B cell (primary cell): Measurements from ENCODE around the gene ACAN. TPM values are rescaled to one million over a fixed set of nuclear protein-coding genes. Genes with fewer than 3 reads are reported as not detected.

Source experiments
- ATAC-seq: fragments of 200-7000 bp; cut with Tn5 transposase; one replicate; pipeline ENCODE4 v1.10.0; 2021; ENCODE audit warnings: low read depth, mild to moderate bottlenecking, moderate number of reproducible peaks, moderate library complexity
- CTCF ChIA-PET: fragments of 350-600 bp; sonication (Branson Sonifier 250); formaldehyde crosslinking; loops from one replicate; lab custom pipeline; 2021; ENCODE audit warnings: antibody characterized with exemption, inconsistent platforms; lab: Charles Lee
- POLR2A ChIA-PET: fragments of 350-600 bp; sonication (Branson Sonifier 250); formaldehyde crosslinking; loops from one replicate; lab custom pipeline; 2021; ENCODE audit warnings: antibody characterized with exemption; lab: Charles Lee
- DNase-seq: peaks from one replicate; pipeline ENCODE4 v3.0.0; 2013
- H2AFZ ChIP-seq: 2 replicates; pipeline ENCODE4 v1.6.1; 2012; ENCODE audit warnings: mild to moderate bottlenecking, low read depth, low read length; ENCODE audit not compliant: insufficient read depth, poor library complexity, severe bottlenecking
- H3K27ac ChIP-seq, 2 donors: 1 replicate in 1 of 2; 2 replicates in 1 of 2; pipeline ENCODE4 v1.5.1; 2012 to 2013; ENCODE audit warnings: low read length in 2 of 2, mild to moderate bottlenecking in 2 of 2, moderate library complexity in 1 of 2
- H3K27me3 ChIP-seq, 4 experiments: fragments of 200-600 bp in 1 of 4; sonication (generic) in 1 of 4; replicated peaks in 1 of 4; 1 replicate in 2 of 4; 2 replicates in 2 of 4; pipeline versions ENCODE4 v1.6.1 to v1.7.0; 2013 to 2016; ENCODE audit warnings: low read length in 3 of 4, mild to moderate bottlenecking in 2 of 4, mixed read lengths in 1 of 4, moderate library complexity in 1 of 4; ENCODE audit not compliant: insufficient read depth in 4 of 4, control insufficient read depth in 3 of 4; ENCODE audit errors: control extremely low read depth in 1 of 4
- H3K36me3 ChIP-seq, 2 experiments: replicated peaks in 1 of 2; 1 replicate in 1 of 2; 2 replicates in 1 of 2; pipeline versions ENCODE4 v1.6.1 to v1.7.1; 2013; ENCODE audit warnings: low read length in 1 of 2; ENCODE audit not compliant: insufficient read depth in 2 of 2, control insufficient read depth in 1 of 2; ENCODE audit errors: control extremely low read depth in 1 of 2, extremely low read depth in 1 of 2
- H3K4me1 ChIP-seq, 2 donors: fragments of 200-600 bp in 1 of 2; sonication (generic) in 1 of 2; 1 replicate in 1 of 2; 2 replicates in 1 of 2; pipeline versions ENCODE4 v1.5.1 to v1.6.1; 2013 to 2017; ENCODE audit warnings: low read length in 2 of 2; ENCODE audit not compliant: control insufficient read depth in 2 of 2, insufficient read depth in 2 of 2
- H3K4me2 ChIP-seq: replicated peaks from 2 replicates; pipeline ENCODE3; 2012; ENCODE audit warnings: mild to moderate bottlenecking, low read depth, low read length; ENCODE audit not compliant: poor library complexity, severe bottlenecking
- H3K4me3 ChIP-seq, 5 experiments: fragments of 200-600 bp in 1 of 5; sonication (generic) in 1 of 5; 1 replicate in 3 of 5; 2 replicates in 2 of 5; pipeline versions ENCODE4 v1.5.1 to v1.7.0; 2011 to 2016; ENCODE audit warnings: low read length in 4 of 5, mild to moderate bottlenecking in 4 of 5, low read depth in 2 of 5, control low read depth in 1 of 5, moderate library complexity in 1 of 5; ENCODE audit not compliant: insufficient read depth in 1 of 5; ENCODE audit errors: control extremely low read depth in 1 of 5, extremely low read depth in 1 of 5
- H3K79me2 ChIP-seq: fragments of 200-600 bp; sonication (generic); one replicate; pipeline ENCODE4 v1.6.0; 2016; ENCODE audit warnings: low read length; ENCODE audit not compliant: control insufficient read depth, insufficient read depth
- H3K9ac ChIP-seq: fragments of 200-600 bp; sonication (generic); 2 replicates; pipeline ENCODE4 v1.6.1; 2017; ENCODE audit warnings: mild to moderate bottlenecking, low read length, moderate library complexity
- H3K9me3 ChIP-seq, 3 donors: one replicate each; pipeline versions ENCODE4 v1.6.1 to v1.7.1; 2013; ENCODE audit warnings: low read length in 2 of 3; ENCODE audit not compliant: control insufficient read depth in 2 of 3, insufficient read depth in 1 of 3; ENCODE audit errors: control extremely low read depth in 1 of 3
- H4K20me1 ChIP-seq: 2 replicates; pipeline ENCODE4 v1.6.0; 2012; ENCODE audit warnings: mild to moderate bottlenecking, low read length; ENCODE audit not compliant: insufficient read depth, control insufficient read depth, poor library complexity, severe bottlenecking
- H3K27ac Mint-ChIP-seq: one replicate; pipeline ENCODE4 v1.8.0; 2021; ENCODE audit warnings: mixed read lengths
- H3K27me3 Mint-ChIP-seq: one replicate; pipeline ENCODE4 v1.8.0; 2021; ENCODE audit warnings: mixed read lengths
- H3K4me1 Mint-ChIP-seq: one replicate; pipeline ENCODE4 v1.8.0; 2021; ENCODE audit warnings: mixed read lengths
- H3K4me3 Mint-ChIP-seq: one replicate; pipeline ENCODE4 v1.8.0; 2021; ENCODE audit warnings: mixed read lengths
- H3K9me3 Mint-ChIP-seq: one replicate; pipeline ENCODE4 v1.8.0; 2022; ENCODE audit warnings: mixed read lengths; ENCODE audit not compliant: insufficient read depth
- CTCF ChIP-seq: fragments of 200-600 bp; IDR thresholded peaks from one replicate; pipeline ENCODE4 v1.8.0; 2022; ENCODE audit warnings: antibody characterized with exemption, mild to moderate bottlenecking
- EZH2 ChIP-seq: IDR thresholded peaks from 2 replicates; pipeline ENCODE4 v1.6.1; 2012; ENCODE audit warnings: borderline replicate concordance, low read depth, mild to moderate bottlenecking, moderate library complexity, low read length; ENCODE audit not compliant: insufficient read depth, poor library complexity, severe bottlenecking
- whole genome bisulfite sequencing: methylation state at CpG from one replicate; pipeline ENCODE4 v1.1.5; 2013; ENCODE audit warnings: missing lambda C conversion rate; ENCODE audit not compliant: insufficient coverage; 5-methylcytosine and 5-hydroxymethylcytosine counted together
- intact Hi-C: fragments of 100-400 bp; cut with micrococcal nuclease; formaldehyde crosslinking; loops from one replicate; pipeline ENCODE4 v1.10.0; 2022
- polyA plus RNA-seq: library from polyadenylated mRNA; depleted of rRNA; stranded (reverse); fragments of >200 nt; gene quantifications from 2 replicates; pipeline ENCODE4 v1.2.3, GENCODE V29; 2012
- total RNA-seq, 2 donors: library from RNA; stranded (reverse); fragments of 120-200 nt in 1 of 2; gene quantifications; 1 replicate in 1 of 2; 2 replicates in 1 of 2; pipeline versions ENCODE4 v1.2.3 to v1.2.4, GENCODE V29; 2013 to 2022

ACAN gene
- total and polyA plus RNA-seq, 2 donors (not counting 1 experiment from before 2014, with no cell fraction given) = 0.01 TPM; not detected in 1

GRCh38 chr15:88858934-88859333, 55.7 kb downstream of the ACAN start:
- 90% methylated on average over 7 of the region's 11 CpGs for WGBS
- Histone ChIP-seq H3K79me2 (no peaks in the 10 kb centered on the region), H3K27ac (no peak overlapping the region), H2AFZ (no peak overlapping the region), H3K9ac (no peak overlapping the region), H3K27me3 (peaks cover 0 to 5% (median 0%) of the 10 kb centered on the region in 4 experiments), H3K4me1 (no peaks in the 10 kb centered on the region), H3K4me2 (no peak overlapping the region), H3K9me3 (peaks cover 0 to 24% (median 8%) of the 10 kb centered on the region in 3 donors), H4K20me1 (no peaks in the 10 kb centered on the region), H3K4me3 (no peak overlapping the region), H3K36me3 (no peaks in the 10 kb centered on the region)
- TF ChIP-seq EZH2 = no peak
- TF ChIP-seq CTCF = no peak
- ATAC-seq = no peak
- Mint-ChIP-seq H3K4me3 (no peak overlapping the region), H3K27me3 (peaks cover 7% of the 10 kb centered on the region), H3K9me3 (no peaks in the 10 kb centered on the region), H3K4me1 (no peaks in the 10 kb centered on the region), H3K27ac (no peak overlapping the region)
- POLR2A ChIA-PET = no interaction called here
- CTCF ChIA-PET = no interaction called here
- no peak for DNase-seq
- intact Hi-C loops = no loop called here

DNA sequence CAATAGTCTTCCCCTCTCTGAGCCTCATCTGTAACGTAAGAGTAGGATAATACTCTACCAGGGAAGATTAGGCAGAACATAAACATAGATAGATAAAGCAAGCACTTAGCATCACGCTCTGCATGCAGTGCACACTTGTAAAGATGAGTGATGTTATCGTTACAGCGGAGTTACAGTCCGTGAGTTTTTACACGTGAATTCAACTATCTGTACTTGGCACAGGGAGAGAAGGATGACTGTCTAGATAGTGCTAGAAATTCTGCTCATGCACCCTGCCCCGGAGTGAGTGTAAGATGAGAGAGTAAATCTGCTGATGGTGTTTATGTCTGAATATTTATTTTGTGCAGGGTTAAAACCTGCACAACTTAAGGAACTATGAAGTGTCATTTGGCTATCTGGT, 56.3 kb downstream of the ACAN start:
- intact Hi-C loops = no loop called here
- CTCF ChIA-PET = interaction anchor here (1.1 kb wide), 1 partner anchor 43 kb away, joined by 3 read pairs; no protein-coding TSS in a partner anchor

More for the DNA sequence above, 56.3 kb downstream of the ACAN start:
- peaks cover 7% of the 10 kb centered on the region for H3K27me3 Mint-ChIP-seq
- TF ChIP-seq CTCF (no peak), EZH2 (no peak)
- Histone ChIP-seq H3K4me2 (no peak overlapping the region), H2AFZ (no peak overlapping the region), H3K27me3 (peaks cover 0 to 5% (median 0%) of the 10 kb centered on the region in 4 experiments), H4K20me1 (no peaks in the 10 kb centered on the region), H3K36me3 (no peaks in the 10 kb centered on the region), H3K27ac (no peak overlapping the region), H3K79me2 (no peaks in the 10 kb centered on the region), H3K9me3 (peaks cover 0 to 17% (median 2%) of the 10 kb centered on the region in 3 donors), H3K4me3 (no peak overlapping the region), H3K9ac (no peak overlapping the region), H3K4me1 (no peaks in the 10 kb centered on the region)
- H3K27ac Mint-ChIP-seq = no peak overlapping the region
- no peak overlapping the region for H3K4me3 Mint-ChIP-seq
- no peaks in the 10 kb centered on the region for H3K9me3 Mint-ChIP-seq
- POLR2A ChIA-PET = no interaction called here
- no peaks in the 10 kb centered on the region for H3K4me1 Mint-ChIP-seq
- DNase-seq = no peak
- no peak for ATAC-seq
- WGBS = 92% methylated on average over 6 of the region's 7 CpGs
